Osteoblast (primary cell): ENCODE results near the gene PPP1R9B. TPM values are rescaled to one million over a fixed set of nuclear protein-coding genes. Genes with fewer than 3 reads are reported as not detected.

ENCODE experiments used
- DNase-seq: peaks from one replicate; pipeline ENCODE4 v3.0.0; 2011; ENCODE audit warnings: low spot score, mixed read lengths; ENCODE audit not compliant: insufficient read length; ENCODE audit errors: missing footprints
- H2AFZ ChIP-seq: 2 replicates; pipeline ENCODE4 v1.6.0; 2011; ENCODE audit warnings: mild to moderate bottlenecking, low read length
- H3K27ac ChIP-seq: 2 replicates; pipeline ENCODE4 v1.5.1; 2011; ENCODE audit warnings: mild to moderate bottlenecking, low read depth, low read length, moderate library complexity
- H3K27me3 ChIP-seq: 2 replicates; pipeline ENCODE4 v1.6.0; 2012; ENCODE audit warnings: mild to moderate bottlenecking, control low read depth, inconsistent platforms, low read length, moderate library complexity; ENCODE audit not compliant: insufficient read depth
- H3K36me3 ChIP-seq: 2 replicates; pipeline ENCODE4 v1.5.1; 2011; ENCODE audit warnings: mild to moderate bottlenecking, low read length, control low read depth, moderate library complexity; ENCODE audit not compliant: insufficient read depth
- H3K4me1 ChIP-seq: 2 replicates; pipeline ENCODE4 v1.5.1; 2011; ENCODE audit warnings: mild to moderate bottlenecking, low read length, control low read depth, moderate library complexity; ENCODE audit not compliant: insufficient read depth
- H3K4me2 ChIP-seq: 2 replicates; pipeline ENCODE4 v1.6.0; 2011; ENCODE audit warnings: mild to moderate bottlenecking, low read length; ENCODE audit not compliant: insufficient read depth
- H3K4me3 ChIP-seq: fragments of 200-600 bp; sonication (generic); 3 replicates; pipeline ENCODE4 v1.5.1; 2012; ENCODE audit warnings: mild to moderate bottlenecking, low read length, inconsistent platforms; ENCODE audit not compliant: insufficient read depth
- H3K79me2 ChIP-seq: 2 replicates; pipeline ENCODE4 v1.6.0; 2012; ENCODE audit warnings: mild to moderate bottlenecking, low read length, control low read depth, inconsistent platforms; ENCODE audit not compliant: insufficient read depth
- H3K9me3 ChIP-seq: 2 replicates; pipeline ENCODE4 v1.5.1; 2011; ENCODE audit warnings: low read depth, low read length, control low read depth
- H4K20me1 ChIP-seq: 2 replicates; pipeline ENCODE4 v1.6.0; 2012; ENCODE audit warnings: mild to moderate bottlenecking, low read length, control low read depth; ENCODE audit not compliant: insufficient read depth
- CTCF ChIP-seq: IDR thresholded peaks from 2 replicates; pipeline ENCODE4 v1.5.1; 2011; ENCODE audit warnings: mild to moderate bottlenecking, low read depth, low read length, moderate library complexity; ENCODE audit errors: extremely low read depth
- total RNA-seq: library from RNA; depleted of rRNA; stranded (reverse); fragments of >200 nt; gene quantifications from 2 replicates; pipeline ENCODE4 v1.2.3, GENCODE V29; 2012

PPP1R9B gene
- total RNA-seq, 1 donor: 48.9 TPM

- Histone ChIP-seq H3K27me3 (no peaks in the 10 kb centered on the region), H3K36me3 (peaks cover 74% of the 10 kb centered on the region), H3K4me2 (no peak overlapping the region), H3K79me2 (peaks cover 8% of the 10 kb centered on the region), H3K9me3 (no peaks in the 10 kb centered on the region), H3K4me3 (no peak overlapping the region), H3K4me1 (peaks cover 14% of the 10 kb centered on the region), H4K20me1 (peaks cover 73% of the 10 kb centered on the region), H2AFZ (no peak overlapping the region), H3K27ac (peak overlapping the region; percentile 97)
- TF ChIP-seq CTCF: no peak
- DNase-seq: peak; percentile 78
Observed at GRCh38 chr17:50185631-50186471, 35.4 kb upstream of the PPP1R9B start.

- DNase-seq: peak; percentile 87
- no peak for TF ChIP-seq CTCF
- Histone ChIP-seq H4K20me1 (peaks cover 63% of the 10 kb centered on the region), H3K4me1 (peaks cover 14% of the 10 kb centered on the region), H3K9me3 (no peaks in the 10 kb centered on the region), H3K4me3 (no peak overlapping the region), H3K4me2 (no peak overlapping the region), H3K36me3 (peaks cover 64% of the 10 kb centered on the region), H3K27ac (peak overlapping the region; percentile 97), H3K79me2 (peaks cover 3% of the 10 kb centered on the region), H2AFZ (no peak overlapping the region), H3K27me3 (no peaks in the 10 kb centered on the region)
Observed at GRCh38 chr17:50184611-50185398, 34.3 kb upstream of the PPP1R9B start.

- DNase-seq: no peak
- no peak overlapping the region for H3K4me2 ChIP-seq
- no peaks in the 10 kb centered on the region for H3K27me3 ChIP-seq
- peaks cover 56% of the 10 kb centered on the region for H4K20me1 ChIP-seq
- H3K79me2 ChIP-seq: no peaks in the 10 kb centered on the region
- H3K9me3 ChIP-seq: no peaks in the 10 kb centered on the region
- H2AFZ ChIP-seq: no peak overlapping the region
- peak; percentile 21 for TF ChIP-seq CTCF
- H3K36me3 ChIP-seq: peaks cover 56% of the 10 kb centered on the region
- H3K27ac ChIP-seq: peak overlapping the region; percentile 97
- no peak overlapping the region for H3K4me3 ChIP-seq
- peaks cover 15% of the 10 kb centered on the region for H3K4me1 ChIP-seq
Observed at GRCh38 chr17:50184064-50184463, 33.6 kb upstream of the PPP1R9B start.
